Fibroblast of the conjunctiva (primary cell): Measurements from ENCODE around the gene DLG2.

ENCODE experiments used
- DNase-seq: peaks from one replicate; pipeline ENCODE4 v3.0.0-alpha.2; 2010; ENCODE audit warnings: low read depth

DLG2 gene

DNA sequence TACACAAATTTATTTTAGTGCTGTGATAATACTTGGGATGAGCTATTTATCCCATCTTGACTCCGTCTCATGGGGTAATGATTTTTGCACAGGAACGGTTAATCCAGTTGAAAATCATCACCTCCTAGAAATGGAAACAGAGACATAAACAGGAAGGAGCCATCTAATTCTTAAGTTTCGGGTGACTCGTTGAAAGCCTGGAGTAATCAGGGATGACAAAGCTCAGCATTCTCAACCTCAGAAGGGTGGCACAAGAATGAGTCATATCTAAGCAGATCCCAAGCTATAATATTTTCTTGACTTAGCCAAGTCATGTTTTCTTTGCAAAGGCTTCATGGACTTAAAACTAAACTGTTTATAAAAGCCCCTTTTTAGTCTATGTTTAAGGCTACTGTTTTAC, 2060.2 kb downstream of the DLG2 start:
- no peak for DNase-seq

DNA sequence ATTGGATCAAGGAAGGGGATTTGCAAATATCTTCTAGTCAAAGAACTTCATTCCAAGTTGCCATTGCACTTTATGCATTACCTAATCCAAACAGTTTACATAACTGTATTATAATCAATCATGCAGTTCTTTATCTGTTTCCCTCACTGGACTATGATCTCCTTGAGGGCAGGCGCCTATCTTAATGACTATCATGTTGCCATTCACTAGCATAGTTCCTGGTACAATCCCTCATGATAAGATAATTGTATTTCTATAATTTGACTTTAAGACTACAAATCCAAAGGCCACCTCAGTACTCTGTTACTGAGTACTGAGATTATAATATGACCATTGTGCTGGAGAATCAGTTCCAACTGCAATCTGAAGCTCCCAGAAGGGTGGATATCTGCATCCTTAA, 2062.3 kb downstream of the DLG2 start:
- no peak for DNase-seq

DNA sequence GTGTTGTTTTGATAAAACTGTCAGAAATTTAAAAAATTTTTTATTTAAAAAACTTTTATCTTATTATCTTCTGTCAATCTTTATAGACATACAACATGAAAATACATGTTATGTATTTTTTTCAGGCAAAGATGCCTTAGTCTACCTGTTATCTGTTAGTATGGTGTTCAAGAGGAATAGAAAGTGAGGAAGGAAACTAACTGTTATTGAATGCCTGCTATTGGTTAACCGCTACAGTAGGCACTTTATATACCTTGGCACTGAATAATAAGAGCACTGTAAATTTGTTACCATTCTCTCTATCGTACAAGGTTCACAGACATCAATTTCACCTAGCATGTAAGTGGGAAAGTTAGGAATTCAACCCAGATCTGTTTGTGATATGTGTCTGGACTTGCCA, 2068.9 kb downstream of the DLG2 start:
- no peak for DNase-seq

DNA sequence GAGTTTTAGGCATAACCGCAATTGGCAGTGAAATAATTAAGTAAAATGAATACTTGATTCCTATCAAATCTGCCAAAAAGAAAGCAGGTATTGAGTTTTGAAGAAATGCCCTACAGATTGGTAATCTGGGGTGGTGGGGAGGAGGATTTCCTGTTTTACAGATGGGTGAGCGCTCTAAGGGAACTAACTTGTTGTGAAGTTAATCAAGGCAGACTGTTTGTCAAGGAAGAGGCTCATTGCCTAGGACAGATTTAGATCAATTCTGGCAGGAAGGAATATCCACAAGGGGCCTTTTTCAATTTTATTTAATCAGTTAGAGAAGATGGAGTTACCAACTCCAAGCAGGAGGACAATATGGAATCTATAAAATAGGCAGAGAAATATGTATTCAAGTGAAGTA, 2069.5 kb downstream of the DLG2 start:
- no peak for DNase-seq

DNA sequence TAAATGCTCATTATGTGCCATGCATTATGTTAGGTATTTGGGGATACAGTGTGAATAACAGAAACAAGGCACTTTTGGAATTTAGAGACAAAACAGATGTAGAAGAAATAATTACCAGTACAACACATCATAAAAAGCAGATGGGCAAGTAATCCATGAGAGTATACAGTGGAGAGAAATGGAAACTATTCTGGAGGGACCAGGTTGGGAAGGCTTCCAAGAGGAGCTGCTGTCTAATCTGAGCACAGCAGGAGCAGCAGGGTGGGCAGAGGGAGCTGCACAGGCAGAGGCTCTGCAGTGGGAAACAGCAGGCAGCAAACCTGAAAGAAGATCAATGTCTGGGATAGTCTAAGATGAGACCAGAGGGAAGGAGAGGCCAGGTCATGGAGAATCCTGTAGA, 2072.3 kb downstream of the DLG2 start:
- no peak for DNase-seq

DNA sequence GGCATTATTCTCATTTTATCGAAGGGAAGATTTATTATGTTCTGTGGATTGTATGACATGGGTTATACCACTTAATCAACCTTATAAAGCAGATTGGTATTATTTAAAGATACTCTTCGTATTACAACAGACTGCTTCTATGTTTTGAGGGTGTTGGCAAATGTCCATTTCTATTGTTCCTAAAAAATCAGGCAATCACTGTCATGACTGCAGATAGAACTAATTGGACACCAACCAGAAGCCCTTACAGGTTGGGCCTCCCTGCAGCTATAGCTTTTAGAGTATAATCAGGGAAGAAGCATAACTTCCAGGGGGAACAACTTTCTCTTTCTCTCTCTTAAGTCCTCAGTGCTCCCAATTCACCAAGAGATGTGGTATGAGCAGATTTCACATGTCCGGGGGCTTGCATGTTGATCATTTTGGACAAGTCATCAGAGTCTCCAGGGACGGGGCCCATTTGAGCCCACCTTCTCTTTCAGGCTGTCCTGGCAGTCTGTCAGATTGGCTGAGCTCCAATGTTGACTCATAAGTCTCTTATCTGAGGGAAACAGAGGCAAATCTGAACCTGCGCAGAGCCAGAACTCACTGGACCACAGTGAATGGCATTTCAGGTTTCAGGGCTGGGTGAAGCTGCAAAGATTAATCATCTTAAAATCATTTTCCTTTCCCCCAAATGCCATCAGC, 2077.0 kb downstream of the DLG2 start:
- DNase-seq, result no peak

DNA sequence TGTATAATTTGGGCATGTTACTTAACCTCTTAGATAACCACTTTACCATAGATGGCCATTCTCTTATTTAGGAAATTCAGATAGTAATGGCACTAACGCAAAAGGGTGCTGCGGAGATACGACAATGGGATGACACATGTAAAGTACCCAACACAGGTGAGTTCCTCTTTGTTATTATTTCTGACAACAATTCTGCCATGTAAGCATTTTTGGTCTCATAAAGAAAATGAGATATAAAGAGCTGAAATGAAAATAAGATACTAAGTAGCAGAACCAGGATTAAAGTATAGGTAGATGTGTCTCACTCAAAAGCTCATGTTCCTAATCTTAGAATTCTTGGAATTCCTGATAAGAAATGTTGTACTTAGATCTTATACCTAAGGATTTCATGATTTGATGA, 2080.8 kb downstream of the DLG2 start:
- DNase-seq, result no peak

DNA sequence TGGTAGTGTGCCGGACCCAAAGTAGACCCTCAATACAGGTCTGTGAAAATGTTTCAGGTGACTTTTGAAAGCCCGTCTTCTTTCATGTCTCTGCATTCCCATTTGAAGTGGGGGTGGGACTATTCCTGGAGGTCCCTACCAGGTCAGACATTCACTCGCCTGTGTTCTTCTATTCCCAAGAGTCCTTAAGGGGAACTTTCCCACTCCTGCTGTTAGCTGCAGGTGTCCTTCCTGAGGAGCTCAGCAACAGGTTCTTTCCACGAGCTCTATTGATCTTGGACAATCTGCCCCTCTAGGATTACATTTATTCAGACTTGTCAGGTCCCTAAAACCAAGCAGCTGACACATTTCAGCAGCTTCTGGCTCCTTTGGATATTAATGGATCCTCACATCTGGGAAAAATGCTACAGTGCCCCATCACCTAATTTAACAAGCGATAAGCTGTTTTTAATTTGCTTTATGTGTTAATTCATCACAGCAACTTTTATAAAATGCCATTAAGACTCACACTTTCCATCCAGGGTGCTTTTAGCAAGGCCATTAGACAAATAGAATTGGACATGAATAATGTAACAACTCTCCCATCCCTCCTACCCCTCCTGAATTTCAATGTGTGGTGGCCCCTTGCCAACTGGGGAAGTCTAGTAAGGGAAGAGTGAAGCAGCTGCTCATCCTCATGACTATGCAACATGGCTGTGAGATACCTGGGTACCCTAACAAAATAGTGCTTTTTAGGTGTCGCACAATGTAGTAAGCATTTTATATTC, 2081.5 kb downstream of the DLG2 start:
- DNase-seq, result no peak

DNA sequence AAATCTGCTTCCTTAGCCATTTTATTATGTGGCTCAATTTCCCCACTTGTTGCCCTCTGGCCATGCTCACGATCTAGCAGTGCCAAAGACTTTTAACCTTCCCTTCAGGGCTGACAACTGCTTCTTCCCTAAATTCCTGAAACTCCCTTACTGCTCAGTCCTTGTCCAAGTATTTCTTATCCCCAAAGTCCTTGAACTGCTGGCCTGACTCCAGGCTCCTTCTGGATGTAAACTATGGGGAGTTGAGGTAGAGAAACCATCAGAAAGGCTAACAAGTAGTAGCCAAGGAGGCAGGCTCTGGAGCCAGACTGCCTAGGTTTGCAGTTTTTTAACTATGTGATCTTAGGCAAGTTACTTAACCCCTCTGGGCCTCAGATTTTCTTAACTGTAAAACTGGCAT, 2082.3 kb downstream of the DLG2 start:
- DNase-seq, result no peak

DNA sequence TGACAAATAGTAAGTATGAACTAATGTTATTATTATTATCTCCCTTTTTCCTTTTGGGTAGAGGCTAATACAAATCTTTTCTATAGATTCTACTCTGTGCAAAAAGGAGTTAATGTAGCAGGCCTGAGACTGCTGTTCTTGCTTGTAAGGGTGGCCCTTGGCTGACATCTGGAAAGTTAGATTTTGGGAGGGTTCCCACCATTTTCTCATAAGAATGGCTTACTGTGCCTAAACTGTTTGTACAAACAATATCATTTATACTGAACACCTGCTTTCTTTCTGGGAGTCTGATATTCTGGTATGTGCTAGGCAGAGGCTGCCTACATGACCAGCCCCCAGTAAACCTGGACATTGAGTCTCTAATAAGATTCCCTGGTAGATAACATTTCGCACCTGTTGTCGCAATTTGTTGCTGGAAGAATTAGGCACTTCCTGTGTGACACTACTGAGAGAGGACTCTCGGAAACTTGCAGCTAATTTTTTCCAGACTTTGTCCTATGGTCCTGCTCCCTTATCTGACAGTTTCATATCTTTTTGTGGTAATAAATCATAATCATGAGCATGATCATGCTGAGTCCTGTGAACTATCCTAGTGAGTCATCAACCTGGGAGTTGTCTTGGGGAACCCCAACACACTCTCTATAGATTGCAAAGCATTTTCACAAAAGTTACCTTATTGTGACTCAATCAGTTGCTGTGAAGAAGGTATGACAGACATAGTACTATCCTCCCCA, 2083.3 kb downstream of the DLG2 start:
- DNase-seq, result no peak

DNA sequence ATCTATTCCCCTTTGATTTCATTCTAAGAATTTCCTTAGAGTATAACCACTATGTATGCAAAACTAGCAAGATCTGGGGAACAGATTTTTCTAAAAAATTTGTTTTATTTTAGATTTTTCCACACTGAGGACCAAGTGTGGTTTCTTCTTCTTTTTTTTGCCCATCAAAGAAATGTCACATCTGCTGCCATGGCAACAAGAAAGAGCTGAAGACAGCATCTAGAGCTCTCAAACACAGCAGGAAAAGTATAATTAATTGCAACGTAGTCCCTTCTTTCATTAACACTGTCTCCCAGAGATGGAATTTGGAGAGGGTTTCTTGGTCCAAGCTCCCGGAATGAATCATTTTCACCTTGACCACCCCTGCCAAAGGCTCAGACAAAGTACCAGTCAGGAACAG, 2084.3 kb downstream of the DLG2 start:
- DNase-seq, result no peak

DNA sequence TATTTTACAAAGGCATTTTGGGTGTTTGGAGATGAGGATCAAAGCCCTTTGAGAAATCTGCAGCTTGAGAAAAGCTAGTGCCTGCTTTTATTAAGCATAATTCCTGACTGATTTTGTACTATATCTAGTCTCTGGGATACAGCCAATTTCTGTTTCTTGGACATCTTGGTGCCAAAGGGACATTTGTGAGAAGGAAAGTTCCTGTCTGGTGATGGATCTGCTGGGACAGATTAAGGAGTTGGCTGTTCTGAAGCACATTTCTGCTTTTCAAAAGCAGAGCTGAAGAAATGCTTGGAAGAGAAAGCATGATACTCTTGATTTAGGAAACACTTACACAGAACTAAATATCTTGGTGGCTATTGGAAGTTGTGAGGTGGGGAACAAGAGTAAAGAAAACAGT, 2086.4 kb downstream of the DLG2 start:
- DNase-seq, result no peak

DNA sequence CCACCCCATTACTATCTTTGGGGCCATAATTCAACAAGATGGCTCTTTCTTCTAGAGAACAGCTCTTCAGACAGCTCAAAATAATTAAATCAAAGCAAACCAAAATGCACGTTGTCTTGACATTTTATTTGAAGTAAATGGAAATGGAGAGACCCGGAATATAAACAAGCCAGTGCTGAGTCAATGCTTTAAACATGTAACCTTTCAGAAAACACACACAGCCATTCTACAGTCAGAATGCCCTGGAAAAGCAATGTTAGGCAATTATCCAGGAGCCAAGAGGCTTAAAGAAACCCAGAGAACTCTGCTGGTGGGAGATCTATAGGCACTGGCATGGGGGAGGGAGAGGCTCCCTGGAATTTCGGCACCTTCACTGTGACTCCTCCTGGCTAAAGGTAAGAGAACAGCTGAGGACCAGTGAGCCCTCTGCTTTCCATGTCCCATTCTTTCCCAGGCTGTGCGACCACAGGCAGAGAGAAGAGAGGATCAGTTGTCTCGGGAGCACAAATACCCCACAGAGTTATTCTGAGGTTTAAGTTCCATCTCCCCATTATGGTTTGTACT, 2086.9 kb downstream of the DLG2 start:
- DNase-seq, result no peak

DNA sequence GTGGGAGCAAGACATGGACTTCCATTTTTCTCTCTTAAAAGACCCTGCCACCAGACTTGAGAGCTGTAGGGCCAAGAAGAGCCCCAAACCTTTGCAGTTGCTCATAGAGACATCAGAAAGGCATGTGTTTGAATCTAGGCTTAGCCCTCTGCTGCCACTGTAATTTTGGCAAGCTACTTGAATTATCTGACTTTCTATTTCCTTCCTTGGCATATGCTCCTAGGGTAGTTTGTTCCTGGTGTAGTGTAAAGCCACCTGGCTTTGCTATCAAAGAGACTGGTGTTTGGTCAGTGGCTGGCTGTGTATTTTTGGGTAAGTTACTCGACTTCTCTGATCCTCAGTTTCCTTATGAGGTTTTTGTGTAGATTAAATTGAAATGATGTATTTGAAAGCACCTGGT, 2088.9 kb downstream of the DLG2 start:
- DNase-seq, result no peak

DNA sequence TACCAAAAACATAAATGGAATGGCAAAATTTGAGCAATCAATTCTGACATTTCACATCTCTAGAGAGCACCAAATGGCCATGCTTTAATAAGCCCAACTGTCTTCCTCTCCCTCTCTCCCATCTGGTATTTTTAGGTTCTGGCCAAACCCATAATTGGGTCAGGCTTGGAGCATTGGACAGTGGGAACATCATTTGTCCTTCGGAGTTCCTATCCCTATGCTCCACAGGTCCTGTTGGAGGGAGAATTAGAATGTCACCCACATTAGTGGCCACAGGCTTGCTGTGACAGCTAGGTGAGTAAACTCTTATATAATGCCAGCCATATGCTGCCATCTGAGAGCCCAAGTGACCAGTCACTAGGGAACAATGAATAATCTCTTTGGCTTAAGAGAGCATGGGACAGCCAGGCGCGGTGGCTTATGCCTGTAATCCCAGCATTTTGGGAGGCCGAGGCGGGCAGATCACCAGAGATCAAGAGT, 2090.0 kb downstream of the DLG2 start:
- no peak for DNase-seq

DNA sequence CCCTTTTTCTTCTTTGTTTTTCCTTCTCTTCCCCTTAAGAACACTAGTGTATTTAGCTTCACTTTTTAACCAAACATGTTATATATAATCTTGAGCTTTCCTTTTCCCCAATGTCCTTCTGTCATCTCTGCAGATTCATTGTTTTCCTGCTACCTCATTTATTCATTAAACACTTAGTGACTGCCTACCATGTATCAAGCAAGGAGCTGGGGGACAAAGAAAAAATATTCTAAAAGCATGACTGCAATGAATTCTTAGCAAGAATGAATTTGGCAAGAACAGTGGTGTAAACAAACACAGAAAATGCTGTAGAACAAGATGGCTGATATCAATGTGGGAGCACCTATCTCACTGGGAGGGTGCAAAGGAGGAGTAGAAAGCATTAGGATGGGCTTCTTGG, 2094.0 kb downstream of the DLG2 start:
- DNase-seq, result no peak

DNA sequence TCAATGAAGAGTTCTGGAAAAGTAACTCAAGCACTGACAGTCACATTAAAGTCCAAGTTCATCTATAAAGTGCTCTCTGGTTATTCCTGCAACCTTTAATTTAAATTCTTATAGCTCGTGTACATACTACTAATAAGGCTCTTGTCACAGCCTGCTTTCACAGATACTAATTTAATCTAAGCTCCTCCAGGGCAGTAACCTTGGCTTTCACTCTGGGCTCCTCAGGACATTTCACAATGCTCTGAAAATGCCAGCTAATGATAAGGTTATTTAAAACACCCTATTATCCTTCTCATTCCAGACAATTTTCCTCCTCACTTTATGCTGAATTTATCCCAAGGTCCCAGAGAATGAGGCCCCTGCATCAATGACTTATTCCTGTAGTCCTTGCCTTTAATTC, 2098.3 kb downstream of the DLG2 start:
- no peak for DNase-seq

DNA sequence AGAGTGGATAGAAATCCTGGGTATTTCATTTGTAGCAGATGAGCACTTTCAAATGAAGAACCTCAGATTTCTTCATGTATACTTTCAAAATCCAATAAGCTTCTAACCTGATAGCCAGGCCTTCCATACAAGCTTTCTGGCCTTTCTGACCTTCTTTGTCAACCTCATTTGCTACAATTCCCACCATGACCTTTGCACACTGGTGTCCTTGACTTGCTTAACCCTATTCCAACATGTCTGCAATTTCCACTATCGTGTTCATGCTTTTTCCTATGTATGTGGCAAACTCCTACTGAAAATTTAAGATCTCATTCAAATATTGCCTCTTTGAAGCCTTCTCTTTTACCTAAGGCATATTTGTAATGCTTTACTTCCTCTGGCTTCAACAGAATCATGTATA, 2098.9 kb downstream of the DLG2 start:
- DNase-seq, result no peak

DNA sequence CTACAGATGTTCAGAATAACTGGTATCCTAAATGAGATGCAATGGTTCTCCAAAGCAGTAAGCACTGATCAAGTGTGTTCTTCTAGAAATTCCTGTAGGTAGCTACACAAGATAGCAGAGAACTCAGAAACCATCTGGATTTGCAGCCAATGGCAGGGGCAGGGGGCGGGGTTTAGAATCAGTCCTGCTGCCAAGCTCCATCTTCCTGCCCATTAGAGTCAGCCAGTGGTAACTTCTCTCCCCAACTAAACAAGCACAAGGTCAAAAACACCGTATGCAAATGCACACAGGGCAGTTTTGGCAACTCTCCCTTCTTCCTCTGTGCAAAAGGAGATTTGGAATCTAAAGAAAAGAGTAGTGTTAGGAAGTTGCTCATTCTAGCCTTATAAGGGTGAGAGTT, 2103.5 kb downstream of the DLG2 start:
- DNase-seq, result no peak

DNA sequence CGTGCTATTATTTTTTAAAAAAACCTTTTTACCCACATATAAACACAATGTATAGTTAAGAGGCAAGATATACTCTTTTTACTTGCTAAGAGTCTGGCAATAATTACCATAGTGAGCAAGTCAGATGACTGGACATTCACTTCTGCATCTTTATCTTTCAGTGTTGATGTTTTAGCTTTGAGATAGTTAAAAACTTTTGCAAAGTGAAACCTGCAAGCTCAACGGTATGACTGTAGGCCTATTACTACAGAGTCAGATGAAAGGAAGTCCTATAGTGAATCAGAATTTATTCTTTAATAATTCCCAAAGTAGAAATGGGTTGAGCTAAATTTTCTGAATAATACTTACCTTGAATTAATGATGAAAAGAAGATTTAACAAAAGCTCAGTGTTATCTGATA, 2104.2 kb downstream of the DLG2 start:
- DNase-seq, result no peak

DNA sequence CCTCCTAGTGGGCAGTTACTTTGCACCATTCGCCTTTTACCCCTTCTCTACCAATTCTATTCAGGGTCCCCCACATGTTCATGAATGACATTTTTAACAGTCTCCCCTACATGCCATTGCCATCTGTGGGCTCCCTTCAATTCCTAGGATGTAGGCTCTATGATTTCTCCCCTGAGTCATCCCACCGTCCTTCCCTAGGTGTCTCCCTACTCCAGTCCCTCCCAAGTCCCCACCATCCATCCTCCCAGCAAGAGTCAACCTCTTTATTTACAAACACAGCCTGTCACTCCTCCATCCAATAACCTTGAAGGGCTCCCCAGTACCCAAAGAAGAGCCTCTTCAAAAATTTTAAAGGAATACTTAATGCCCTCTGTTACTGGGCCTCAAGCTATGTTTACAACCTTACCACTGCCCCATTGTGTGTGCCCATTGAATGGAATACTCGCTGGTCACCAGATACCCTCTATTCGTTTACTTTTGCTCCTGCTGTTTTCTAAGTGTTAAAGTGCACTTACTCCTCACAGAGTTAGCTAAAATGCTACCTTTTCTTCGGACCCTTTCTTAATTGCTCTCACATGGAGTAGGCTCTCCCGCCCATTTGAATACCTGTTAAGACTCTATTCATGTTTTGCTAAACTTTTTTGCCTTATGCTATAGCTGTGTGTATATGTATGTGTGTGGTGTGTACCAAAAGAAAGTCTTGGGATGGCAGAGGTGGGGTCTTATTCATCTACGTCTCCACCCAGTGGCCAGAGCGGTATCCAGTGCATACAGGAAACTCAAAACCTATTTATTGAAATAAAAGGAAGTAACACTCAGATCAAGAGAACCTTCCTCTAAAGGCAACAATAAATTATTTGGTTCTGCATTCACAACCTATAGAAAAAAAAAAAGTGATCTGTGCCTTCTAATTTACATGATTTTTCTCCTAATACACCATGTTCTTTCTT, 2105.2 kb downstream of the DLG2 start:
- peak; percentile 13 for DNase-seq

DNA sequence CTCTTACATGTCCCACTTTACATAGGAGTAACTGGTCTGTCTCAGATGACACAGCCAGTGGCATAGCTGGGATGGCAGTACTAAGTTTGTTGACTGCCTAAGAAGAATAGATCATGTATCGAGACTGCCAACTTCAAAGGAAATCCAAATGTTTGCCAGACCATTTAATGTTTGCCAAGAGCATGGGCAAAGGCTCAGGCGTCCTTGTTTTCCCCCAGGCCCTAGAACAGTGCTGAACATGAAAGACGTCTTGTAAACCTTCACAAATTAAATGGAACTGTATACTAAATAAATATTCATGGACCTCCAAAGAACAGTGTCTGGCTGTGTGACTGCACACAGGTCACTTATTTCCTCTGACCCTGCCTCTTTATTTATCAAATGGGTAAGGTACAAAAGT, 2106.3 kb downstream of the DLG2 start:
- DNase-seq, result no peak
